GM19467 (cell line): ENCODE data around the gene LPP.

Source experiments
- ATAC-seq: cut with Tn5 transposase; IDR thresholded peaks from one replicate; pipeline ENCODE4 v1.9.1; 2021; ENCODE audit warnings: mild to moderate bottlenecking, moderate library complexity; ENCODE audit not compliant: unreplicated experiment

Gene LPP

DNA sequence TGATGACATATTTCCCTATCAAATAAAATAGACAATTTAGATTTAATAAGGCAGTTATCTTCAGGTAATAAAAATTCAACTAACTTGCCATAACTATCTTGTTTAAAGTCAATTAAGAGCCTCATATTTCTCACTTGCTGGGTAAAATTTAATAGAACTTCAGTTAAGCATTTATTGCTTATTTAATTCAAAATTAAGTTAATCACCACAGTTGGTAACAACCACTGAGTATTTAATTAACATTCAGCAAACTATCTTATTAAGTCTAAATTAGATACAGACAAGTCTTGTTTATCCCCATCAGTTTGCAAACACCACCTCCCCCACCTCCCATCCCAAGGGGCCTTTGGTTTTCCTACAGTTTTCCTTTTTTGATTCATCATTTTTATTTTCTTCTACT is 14.7 kb downstream of the LPP start:
- ATAC-seq, result no peak

- ATAC-seq, result no peak
Measured at GRCh38 chr3:188169830-188170455, 16.0 kb downstream of the LPP start.

DNA sequence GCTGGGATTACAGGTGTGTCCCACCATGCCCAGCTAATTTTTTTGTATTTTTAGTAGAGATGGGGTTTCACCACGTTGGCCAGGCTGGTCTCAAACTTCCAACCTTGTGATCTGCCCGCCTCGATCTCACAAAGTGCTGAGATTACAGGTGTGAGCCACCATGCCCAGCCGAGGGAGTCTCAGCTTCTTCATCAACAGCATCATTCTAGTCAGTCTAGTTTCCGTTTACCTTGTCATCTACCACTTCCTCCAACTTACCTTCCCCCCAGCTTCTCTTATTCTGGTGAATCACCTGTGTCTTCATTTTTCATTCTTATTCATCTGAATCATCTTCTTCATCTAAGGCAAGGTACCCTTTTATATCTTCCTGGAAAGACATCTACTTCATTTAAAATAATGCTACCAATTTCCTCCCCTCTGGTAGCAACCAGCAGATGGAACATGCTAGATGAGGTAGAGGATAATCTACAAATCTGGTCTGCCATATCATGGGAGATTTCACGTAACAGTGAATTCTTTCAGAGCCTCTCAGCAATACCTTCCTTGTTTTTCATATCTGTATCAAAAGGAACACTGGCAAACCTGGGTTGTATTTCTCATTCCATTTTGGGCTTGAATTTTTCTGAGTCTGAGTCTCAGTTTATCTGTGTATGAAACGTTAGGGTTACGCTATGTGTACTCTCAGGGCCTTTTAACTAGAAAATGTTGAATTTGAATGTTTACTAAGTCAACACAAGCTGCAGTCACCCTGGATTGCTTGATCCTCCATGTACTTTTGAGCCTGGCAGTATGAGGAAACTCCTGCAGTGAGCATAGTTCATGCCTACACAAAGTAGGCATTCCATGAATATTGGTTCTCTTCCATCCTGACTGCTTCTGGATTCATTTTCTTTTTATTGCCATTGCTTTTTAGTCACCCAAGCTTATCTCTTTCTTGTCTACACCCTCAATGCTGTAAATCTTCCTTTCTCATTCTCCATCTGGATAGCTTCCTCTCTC is 16.8 kb downstream of the LPP start:
- no peak for ATAC-seq

DNA sequence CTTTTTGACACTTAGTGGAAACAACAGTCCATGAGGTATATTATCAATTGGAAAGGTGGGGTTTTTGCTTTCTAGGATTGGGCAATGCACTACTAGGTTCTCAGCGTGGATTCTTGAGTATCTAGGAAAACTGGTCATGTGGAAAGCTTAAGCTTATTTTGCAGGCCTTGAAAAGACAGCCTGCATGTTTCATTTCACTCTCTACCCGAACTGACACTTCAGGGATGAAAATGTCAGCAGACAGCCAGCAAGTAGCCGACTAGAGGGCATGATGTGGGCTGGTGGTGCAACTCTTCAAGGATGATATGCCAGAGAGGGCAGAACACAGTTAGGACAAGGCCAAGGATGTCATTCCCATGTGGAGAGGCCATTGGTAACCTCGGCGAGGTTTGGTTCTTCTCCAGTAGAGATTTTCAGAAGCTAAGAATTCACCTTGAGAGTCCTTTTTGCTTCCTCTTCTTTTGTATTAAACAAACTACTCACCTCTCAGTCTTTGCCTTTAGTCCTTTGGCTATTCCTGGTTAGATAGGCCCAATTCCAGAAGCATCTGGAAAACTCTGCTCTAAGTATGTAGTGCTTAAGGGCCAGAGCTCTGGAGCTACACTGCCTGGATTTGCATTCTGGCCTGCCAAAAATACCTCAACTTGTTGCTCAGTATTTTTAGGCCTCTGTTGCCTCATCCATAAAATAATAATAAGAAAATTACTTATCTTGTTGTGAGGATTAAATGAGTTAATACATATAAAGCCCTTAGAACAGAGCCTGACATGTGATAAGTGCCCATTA is 17.9 kb downstream of the LPP start:
- ATAC-seq, result no peak

GRCh38 chr3:188174317-188175044 is 20.5 kb downstream of the LPP start:
- ATAC-seq, result no peak

DNA sequence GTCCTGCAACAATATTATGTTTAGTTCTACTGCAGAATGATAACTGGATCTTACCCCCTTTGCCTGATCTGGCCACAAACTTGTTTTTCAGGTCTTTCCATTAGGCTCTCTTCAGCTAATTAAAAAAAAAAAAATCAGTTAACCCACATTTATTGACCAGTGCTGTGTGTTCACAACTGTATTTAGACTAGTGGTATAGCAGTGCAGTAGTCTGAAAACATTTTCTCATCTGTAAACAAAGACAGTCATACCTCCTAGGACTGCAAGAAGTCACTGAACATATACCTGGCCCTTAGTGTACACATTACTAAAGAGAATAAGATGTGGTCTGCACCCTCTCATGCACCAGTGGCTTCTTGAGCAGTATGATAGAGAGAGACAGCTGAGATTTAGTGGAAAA is 22.5 kb downstream of the LPP start:
- no peak for ATAC-seq

DNA sequence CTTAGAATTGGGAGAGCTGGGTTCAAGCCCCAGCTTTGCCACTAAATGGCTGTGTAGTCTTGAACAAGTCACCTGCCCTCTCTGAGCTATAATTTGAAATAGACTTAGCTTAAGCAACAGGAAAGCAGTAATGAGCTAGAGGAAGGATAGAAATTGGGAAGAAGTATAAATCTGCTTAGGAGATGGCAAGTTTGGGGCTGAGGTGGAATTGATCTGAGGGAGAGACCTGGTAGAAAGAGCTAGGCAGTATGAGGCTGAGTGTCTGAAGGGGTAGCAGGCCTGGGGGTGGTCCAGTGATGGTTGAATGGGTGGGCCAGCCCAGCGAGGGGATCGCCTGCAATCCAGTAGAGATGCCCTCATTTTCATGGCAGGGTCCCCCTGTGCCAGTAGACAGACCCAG is 22.9 kb downstream of the LPP start:
- ATAC-seq, result no peak

DNA sequence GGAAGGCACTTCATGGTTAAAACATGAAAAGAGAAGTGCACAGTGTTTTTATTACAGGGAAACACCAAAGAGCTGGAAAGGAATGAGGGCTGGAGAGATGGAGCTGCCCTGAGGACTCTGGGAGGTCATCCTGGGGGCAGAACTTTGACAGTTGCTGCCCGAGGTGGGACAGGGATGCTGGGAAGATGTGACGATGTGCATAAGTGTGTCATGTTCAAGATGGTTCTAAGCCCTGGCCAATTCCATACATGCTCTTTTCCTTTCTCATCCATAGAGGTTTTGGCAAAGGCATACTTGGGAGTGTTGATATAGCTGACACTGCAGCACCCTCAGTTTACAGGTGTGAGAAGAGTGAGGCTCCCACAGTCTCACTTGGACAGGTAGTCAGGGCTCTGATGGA is 23.8 kb downstream of the LPP start:
- no peak for ATAC-seq

DNA sequence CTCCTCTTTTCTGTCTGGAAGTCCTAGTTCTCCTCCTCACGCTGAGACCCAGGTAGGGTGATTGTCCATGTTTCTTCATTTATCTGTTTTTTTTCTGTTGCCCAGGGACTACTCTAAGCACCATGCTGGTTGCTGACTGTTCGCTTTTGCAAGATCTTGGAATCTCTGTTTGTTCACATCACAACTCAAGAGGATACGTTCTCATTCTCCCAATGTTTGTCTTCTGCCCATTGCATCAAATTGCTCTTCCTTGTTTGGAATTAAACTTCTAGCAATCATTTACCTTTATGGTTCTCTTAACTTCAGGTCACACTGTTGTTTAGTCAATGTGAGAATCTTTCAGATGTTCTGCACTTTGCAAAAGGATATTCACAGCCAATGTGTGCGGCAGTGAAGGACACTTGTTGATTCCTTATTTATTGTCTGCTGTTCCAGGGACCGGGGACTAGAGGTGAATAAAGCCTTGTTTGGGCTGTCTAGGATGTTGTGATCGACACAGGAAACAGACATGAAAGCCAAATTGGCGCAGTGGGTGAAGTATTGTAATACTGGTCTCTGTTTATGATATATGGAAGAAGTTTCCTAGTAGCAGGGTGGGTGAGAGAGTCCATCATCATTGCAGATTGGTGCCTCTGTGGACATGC is 24.5 kb downstream of the LPP start:
- ATAC-seq, result no peak

DNA sequence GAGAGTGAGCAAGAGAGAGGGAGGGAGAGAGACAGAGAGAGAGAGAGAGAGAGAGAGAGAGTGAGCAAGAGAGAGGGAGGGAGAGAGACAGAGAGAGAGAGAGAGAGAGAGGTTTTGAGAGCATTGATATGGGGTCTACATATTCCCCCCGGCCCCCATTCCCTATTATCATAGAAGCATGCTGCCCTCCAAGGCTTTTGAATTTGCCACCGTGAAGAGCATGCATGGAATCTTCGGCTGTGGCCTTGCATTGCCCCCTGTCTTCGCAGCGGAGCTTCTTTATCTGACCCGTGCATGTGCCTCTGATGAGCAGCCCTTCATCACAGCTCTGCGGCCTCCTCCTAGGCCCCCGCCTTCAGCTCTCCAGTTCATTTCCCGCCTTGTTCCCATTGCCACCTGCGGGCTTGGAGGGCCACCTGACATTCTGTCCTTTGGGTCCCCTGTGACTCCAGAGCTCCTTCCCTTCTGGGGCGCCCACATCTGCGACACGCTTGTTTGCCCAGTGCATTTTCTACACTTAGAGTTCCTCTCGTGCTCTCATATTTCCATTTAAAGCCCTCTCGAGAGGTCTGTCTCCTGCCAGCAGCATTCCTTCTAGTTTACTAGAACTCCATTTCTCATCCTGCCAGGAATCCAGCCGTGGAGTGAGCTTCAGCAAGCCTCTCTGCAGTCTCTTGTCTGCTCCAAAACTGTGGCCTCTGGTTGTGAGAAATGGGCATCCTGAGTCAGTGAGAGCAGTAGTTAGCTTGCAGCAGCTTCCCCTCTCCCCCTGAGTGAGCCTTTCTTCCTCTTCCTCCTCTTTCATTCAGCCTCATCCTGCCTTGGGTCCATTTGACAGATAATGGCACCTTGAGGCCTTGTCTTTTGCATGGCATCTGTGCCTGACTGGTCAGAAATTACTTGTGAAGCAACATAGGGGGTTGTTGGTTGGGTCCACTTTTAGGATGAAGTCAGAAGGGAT is 25.3 kb downstream of the LPP start:
- ATAC-seq, result no peak

DNA sequence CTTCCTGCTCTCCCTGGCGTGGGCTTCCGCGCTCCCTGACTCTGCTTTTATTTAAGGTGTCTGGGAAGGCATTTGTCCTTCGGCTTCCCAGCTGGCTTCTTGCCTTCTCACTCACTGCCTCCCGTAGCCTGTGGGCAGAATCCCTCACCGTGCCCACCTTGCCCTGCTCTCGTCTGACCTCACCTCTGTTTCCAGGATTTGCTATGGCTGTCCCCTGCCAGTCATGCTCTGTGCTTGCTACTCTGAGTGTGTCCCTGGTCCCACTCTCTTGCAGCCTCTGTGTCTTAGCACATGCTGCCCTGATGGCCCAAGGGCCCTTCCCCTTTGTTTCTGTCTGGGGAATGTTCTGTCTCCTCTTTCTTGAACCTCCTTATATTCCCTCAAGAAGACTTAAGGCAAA is 26.2 kb downstream of the LPP start:
- ATAC-seq, result no peak

DNA sequence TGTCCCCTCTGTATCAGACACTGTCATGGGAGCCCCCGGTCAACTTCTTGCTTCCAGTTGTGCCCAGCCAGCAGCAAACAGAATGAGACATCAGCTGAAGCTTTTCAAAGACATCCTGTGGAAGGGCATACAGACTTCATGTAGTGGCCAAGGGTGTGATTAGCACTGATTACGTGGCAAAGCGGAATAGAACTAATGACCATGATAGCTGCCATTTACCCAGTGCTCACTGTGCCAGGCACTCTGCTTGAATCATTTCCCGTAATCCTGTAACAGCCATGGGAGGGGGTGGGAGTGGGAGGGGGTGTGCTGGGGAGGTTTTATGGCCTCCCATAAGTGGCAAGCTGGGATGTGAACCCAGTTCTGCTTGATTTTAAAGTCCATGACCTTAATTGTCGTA is 29.5 kb downstream of the LPP start:
- ATAC-seq, result no peak

- ATAC-seq, result no peak
Measured at GRCh38 chr3:188184160-188184559, 30.2 kb downstream of the LPP start.

GRCh38 chr3:188184649-188185048 is 30.7 kb downstream of the LPP start:
- ATAC-seq, result no peak

GRCh38 chr3:188185717-188186251 is 31.8 kb downstream of the LPP start:
- ATAC-seq, result no peak

DNA sequence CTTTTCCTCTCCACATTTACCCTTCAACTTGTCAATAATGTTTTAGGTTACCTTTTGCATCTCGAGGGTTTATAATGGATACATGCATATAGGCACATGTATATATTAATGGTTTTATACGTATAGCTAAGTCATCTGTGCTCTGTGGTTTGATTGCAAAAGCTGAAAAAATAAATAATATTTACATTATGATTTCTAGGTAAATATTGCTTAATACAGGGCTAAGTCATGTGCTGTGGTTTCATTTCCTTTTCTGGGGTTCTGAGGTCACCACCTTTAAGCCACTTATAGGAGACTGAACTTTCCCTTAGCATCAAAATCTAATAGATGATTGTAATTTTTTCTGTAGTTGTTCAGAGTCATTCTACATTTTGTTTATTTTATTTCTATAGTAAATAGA is 33.1 kb downstream of the LPP start:
- no peak for ATAC-seq

- no peak for ATAC-seq
Measured at GRCh38 chr3:188188911-188189310, 35.0 kb downstream of the LPP start.

- ATAC-seq, result no peak
Measured at GRCh38 chr3:188191460-188191859, 37.5 kb downstream of the LPP start.

DNA sequence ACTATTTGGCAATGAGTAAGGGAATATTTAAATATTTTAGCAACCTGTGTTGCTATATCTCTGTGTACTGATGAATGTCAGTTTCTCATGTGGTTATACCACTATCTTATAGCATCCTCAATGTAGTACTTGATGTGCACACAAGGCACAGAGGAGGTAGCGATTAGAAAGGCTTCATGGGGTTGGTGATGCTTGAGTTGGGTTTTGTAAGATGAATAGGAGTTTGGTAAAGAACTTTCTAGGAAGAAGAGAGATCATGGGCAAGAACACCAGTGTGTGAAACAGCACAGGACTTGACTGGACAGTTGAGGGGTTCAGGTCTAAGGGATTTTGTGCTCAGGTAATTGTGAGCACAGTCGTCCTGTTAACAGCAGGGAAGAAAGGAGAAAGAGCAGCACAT is 38.1 kb downstream of the LPP start:
- ATAC-seq, result no peak
